Ovary (tissue), 3 donors: ENCODE measurements around the gene LOXL1.

Source experiments
- EP300 ChIP-seq: sonication (generic); formaldehyde crosslinking; IDR thresholded peaks from one replicate; pipeline ENCODE4 v1.6.1; 2017; ENCODE audit warnings: antibody characterized with exemption
- TF ChIP-seq, protein P1 (sequence below), 3 donors: fragments of 450-650 bp in 2 of 3; fragments of 200-600 bp in 1 of 3; IDR thresholded peaks; one replicate each; pipeline versions ENCODE4 v1.5.1 to v1.8.0; 2016 to 2022; ENCODE audit warnings: antibody characterized with exemption in 3 of 3, mild to moderate bottlenecking in 1 of 3
- donor health status: DM: no; HTN: no; CAD: no.

GRCh38 chr15:73948396-73948795 lies 22.1 kb downstream of the LOXL1 start:
- TF ChIP-seq, protein P1, sequence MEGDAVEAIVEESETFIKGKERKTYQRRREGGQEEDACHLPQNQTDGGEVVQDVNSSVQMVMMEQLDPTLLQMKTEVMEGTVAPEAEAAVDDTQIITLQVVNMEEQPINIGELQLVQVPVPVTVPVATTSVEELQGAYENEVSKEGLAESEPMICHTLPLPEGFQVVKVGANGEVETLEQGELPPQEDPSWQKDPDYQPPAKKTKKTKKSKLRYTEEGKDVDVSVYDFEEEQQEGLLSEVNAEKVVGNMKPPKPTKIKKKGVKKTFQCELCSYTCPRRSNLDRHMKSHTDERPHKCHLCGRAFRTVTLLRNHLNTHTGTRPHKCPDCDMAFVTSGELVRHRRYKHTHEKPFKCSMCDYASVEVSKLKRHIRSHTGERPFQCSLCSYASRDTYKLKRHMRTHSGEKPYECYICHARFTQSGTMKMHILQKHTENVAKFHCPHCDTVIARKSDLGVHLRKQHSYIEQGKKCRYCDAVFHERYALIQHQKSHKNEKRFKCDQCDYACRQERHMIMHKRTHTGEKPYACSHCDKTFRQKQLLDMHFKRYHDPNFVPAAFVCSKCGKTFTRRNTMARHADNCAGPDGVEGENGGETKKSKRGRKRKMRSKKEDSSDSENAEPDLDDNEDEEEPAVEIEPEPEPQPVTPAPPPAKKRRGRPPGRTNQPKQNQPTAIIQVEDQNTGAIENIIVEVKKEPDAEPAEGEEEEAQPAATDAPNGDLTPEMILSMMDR (IDR thresholded peaks at IDR 0.05), result no peak
- no peak for TF ChIP-seq EP300
